ENCODE results near the gene ARSJ. TPM values are rescaled to one million over a fixed set of nuclear protein-coding genes. Genes with fewer than 3 reads are reported as not detected.

The ARSJ gene
- total RNA-seq, 1 experiment from 2014 or later, result 43.9 TPM

- intact Hi-C loops (cut with micrococcal nuclease; ENCODE audit: unreplicated experiment) (no loop called here), in situ Hi-C loops (cut with HindIII; ENCODE audit: low pct_unique_long_range_greater_than_20kb, low sequenced_read_pairs) (no loop called here)
- ChIA-PET CTCF (no interaction called here), POLR2A (no interaction called here)
- no peaks in the 10 kb centered on the region for H3K27me3 ChIP-seq (ENCODE audit: control insufficient read depth, insufficient read depth, low read length)
- no peaks in the 10 kb centered on the region for H3K4me1 ChIP-seq (ENCODE audit: control insufficient read depth, insufficient read depth, low read length)
- BruUV-seq (replicated peaks), result no TSS peak
- no peak overlapping the region for H3K4me3 ChIP-seq (ENCODE audit: low read depth in 2 of 2, low read length in 2 of 2)
- no peak for ATAC-seq
- no peak for DNase-seq (ENCODE audit: low read depth, low spot score)
- H3K9me3 ChIP-seq (ENCODE audit: control insufficient read depth, insufficient read depth, low read depth, low read length), result no peaks in the 10 kb centered on the region
- no peak overlapping the region for H3K27ac ChIP-seq (ENCODE audit: low read length)
- no peaks in the 10 kb centered on the region for H3K36me3 ChIP-seq (ENCODE audit: control insufficient read depth, insufficient read depth, low read length)
- TF ChIP-seq POLR2AphosphoS5 (IDR thresholded peaks at IDR 0.05; ENCODE audit: low read depth, low read length), result no peak
- TF ChIP-seq TCF7L2 (IDR thresholded peaks at IDR 0.05; ENCODE audit: low read depth, low read length), result no peak
- TF ChIP-seq, protein P1, sequence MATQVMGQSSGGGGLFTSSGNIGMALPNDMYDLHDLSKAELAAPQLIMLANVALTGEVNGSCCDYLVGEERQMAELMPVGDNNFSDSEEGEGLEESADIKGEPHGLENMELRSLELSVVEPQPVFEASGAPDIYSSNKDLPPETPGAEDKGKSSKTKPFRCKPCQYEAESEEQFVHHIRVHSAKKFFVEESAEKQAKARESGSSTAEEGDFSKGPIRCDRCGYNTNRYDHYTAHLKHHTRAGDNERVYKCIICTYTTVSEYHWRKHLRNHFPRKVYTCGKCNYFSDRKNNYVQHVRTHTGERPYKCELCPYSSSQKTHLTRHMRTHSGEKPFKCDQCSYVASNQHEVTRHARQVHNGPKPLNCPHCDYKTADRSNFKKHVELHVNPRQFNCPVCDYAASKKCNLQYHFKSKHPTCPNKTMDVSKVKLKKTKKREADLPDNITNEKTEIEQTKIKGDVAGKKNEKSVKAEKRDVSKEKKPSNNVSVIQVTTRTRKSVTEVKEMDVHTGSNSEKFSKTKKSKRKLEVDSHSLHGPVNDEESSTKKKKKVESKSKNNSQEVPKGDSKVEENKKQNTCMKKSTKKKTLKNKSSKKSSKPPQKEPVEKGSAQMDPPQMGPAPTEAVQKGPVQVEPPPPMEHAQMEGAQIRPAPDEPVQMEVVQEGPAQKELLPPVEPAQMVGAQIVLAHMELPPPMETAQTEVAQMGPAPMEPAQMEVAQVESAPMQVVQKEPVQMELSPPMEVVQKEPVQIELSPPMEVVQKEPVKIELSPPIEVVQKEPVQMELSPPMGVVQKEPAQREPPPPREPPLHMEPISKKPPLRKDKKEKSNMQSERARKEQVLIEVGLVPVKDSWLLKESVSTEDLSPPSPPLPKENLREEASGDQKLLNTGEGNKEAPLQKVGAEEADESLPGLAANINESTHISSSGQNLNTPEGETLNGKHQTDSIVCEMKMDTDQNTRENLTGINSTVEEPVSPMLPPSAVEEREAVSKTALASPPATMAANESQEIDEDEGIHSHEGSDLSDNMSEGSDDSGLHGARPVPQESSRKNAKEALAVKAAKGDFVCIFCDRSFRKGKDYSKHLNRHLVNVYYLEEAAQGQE (IDR thresholded peaks at IDR 0.05; ENCODE audit: insufficient read depth in 1 of 2, low read depth in 2 of 2, low read length in 1 of 2), result no peak
- no peak for TF ChIP-seq CTCF (IDR thresholded peaks at IDR 0.05)
- TF ChIP-seq SIN3A (IDR thresholded peaks at IDR 0.05; ENCODE audit: borderline replicate concordance, insufficient read depth, low read depth, low read length), result no peak
These were observed 127.6 kb downstream of the ARSJ start for GRCh38 chr4:113851816-113852215.

Other genes starting within 250 kb of the ARSJ start
- 29.5 TPM for gene CAMK2D, start 217.9 kb downstream of the ARSJ start, total RNA-seq (2021; ENCODE audit: unreplicated experiment)

Data from Panc1 (cell line).